Left ventricle myocardium inferior (tissue), 1 donor: ENCODE data around the gene PCLO. TPM values are rescaled to one million over a fixed set of nuclear protein-coding genes. Genes with fewer than 3 reads are reported as not detected.
"Not testable (repeated sequence)": the region's sequence is repeated elsewhere in the genome, so short reads cannot be mapped to it uniquely, and the experiment has no call there.

ENCODE experiments used
- DNase-seq: peaks from one replicate; pipeline ENCODE4 v3.0.0-alpha.2; 2020
- H3K27ac ChIP-seq: fragments of 200-600 bp; replicated peaks from 2 replicates; pipeline ENCODE4 v1.8.0; 2021
- H3K27me3 ChIP-seq: fragments of 200-600 bp; 2 replicates; pipeline ENCODE4 v1.8.0; 2021; ENCODE audit warnings: low read depth
- H3K36me3 ChIP-seq: fragments of 200-600 bp; 2 replicates; pipeline ENCODE4 v1.8.0; 2021
- H3K4me1 ChIP-seq: fragments of 200-600 bp; 2 replicates; pipeline ENCODE4 v1.8.0; 2021
- H3K4me3 ChIP-seq: fragments of 200-600 bp; 2 replicates; pipeline ENCODE4 v1.8.0; 2021; ENCODE audit warnings: mild to moderate bottlenecking, moderate library complexity
- H3K9me3 ChIP-seq: fragments of 200-600 bp; replicated peaks from 2 replicates; pipeline ENCODE4 v1.8.0; 2021
- CTCF ChIP-seq: fragments of 200-600 bp; IDR thresholded peaks from 2 replicates; pipeline ENCODE4 v1.8.0; 2021; ENCODE audit warnings: antibody characterized with exemption, mild to moderate bottlenecking, borderline replicate concordance
- intact Hi-C: fragments of 100-400 bp; cut with micrococcal nuclease; formaldehyde crosslinking; loops from one replicate; pipeline ENCODE4 v1.11.0; 2022
- total RNA-seq: library from RNA; stranded (reverse); fragmentation: NEBNext Ultra II Directional; extraction: Animal tissue kit (Norgen Biotek cat#: 25700); gene quantifications from one replicate; pipeline ENCODE4 v1.2.1, GENCODE V29; 2021
- donor health status: DM: no; HTN: yes; CAD: no; lungs with severe emphysema.

Gene PCLO
- total RNA-seq, 1 donor from 2014 or later, result 4.2 TPM

GRCh38 chr7:82906502-82906901 lies 256.2 kb downstream of the PCLO start:
- no peak for DNase-seq
- H3K36me3 ChIP-seq, result no peaks in the 10 kb centered on the region
- no peak overlapping the region for H3K4me3 ChIP-seq
- no peak overlapping the region for H3K27ac ChIP-seq
- H3K27me3 ChIP-seq, result no peaks in the 10 kb centered on the region
- H3K9me3 ChIP-seq, result no peaks in the 10 kb centered on the region
- no peaks in the 10 kb centered on the region for H3K4me1 ChIP-seq
- intact Hi-C loops, result no loop called here
- no peak for TF ChIP-seq CTCF

GRCh38 chr7:82904871-82905270 lies 257.8 kb downstream of the PCLO start:
- Histone ChIP-seq H3K36me3 (no peaks in the 10 kb centered on the region), H3K9me3 (no peaks in the 10 kb centered on the region), H3K4me3 (no peak overlapping the region), H3K27me3 (no peaks in the 10 kb centered on the region), H3K4me1 (no peaks in the 10 kb centered on the region), H3K27ac (no peak overlapping the region)
- TF ChIP-seq CTCF, result no peak
- intact Hi-C loops, result no loop called here
- DNase-seq, result no peak

DNA sequence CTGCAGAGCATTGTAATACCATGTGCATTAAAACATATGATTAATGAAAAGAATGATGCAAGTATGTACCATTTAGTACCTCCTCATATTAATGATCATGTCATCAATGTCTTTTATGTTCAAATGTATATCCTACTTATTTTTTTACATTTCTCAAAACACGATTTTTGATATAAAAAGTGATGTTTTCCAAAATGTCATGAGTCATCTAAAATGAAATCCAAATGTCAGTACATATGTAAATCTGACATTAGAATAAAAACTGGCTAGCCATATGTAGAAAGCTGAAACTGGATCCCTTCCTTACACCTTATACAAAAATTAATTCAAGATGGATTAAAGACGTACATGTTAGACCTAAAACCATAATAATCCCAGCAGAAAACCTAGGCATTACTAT lies 261.6 kb downstream of the PCLO start:
- DNase-seq, H3K4me3 ChIP-seq, H3K4me1 ChIP-seq, H3K27ac ChIP-seq, intact Hi-C loops, H3K36me3 ChIP-seq, H3K9me3 ChIP-seq, H3K27me3 ChIP-seq: not testable (repeated sequence)

GRCh38 chr7:82897500-82897899 lies 265.2 kb downstream of the PCLO start:
- H3K36me3 ChIP-seq, result no peaks in the 10 kb centered on the region

DNA sequence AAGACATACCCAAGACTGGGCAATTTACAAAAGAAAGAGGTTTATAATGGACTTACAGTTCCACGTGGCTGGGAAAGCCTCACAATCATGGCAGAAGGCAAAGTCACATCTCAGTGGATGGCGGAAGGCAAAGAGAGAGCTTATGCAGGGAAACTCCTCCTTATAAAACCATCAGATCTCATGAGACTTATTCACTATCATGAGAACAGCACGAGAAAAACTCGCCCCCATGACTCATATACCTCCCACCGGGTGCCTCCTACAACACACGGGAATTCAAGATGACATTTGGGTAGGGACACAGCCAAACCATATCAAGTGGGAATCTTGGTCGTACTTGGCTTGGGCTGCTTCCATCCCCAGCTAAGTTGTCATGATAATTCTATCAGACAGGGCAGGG lies 268.3 kb downstream of the PCLO start:
- H3K4me3 ChIP-seq, H3K4me1 ChIP-seq, intact Hi-C loops, H3K27me3 ChIP-seq, H3K27ac ChIP-seq, H3K36me3 ChIP-seq, H3K9me3 ChIP-seq, DNase-seq: not testable (repeated sequence)

More at GRCh38 chr7:82897500-82897899, 265.2 kb downstream of the PCLO start:
- Histone ChIP-seq H3K27ac (no peak overlapping the region), H3K4me3 (no peak overlapping the region), H3K27me3 (no peaks in the 10 kb centered on the region), H3K4me1 (no peaks in the 10 kb centered on the region), H3K9me3 (no peaks in the 10 kb centered on the region)
- intact Hi-C loops, result no loop called here
- no peak for DNase-seq
- no peak for TF ChIP-seq CTCF

- intact Hi-C loops, result no loop called here
- no peaks in the 10 kb centered on the region for H3K9me3 ChIP-seq
- no peaks in the 10 kb centered on the region for H3K4me1 ChIP-seq
- H3K36me3 ChIP-seq, result no peaks in the 10 kb centered on the region
- no peak for TF ChIP-seq CTCF
- no peaks in the 10 kb centered on the region for H3K27me3 ChIP-seq
- no peak overlapping the region for H3K4me3 ChIP-seq
- DNase-seq, result no peak
- no peak overlapping the region for H3K27ac ChIP-seq
Measured at GRCh38 chr7:82886324-82886723, 276.4 kb downstream of the PCLO start.

DNA sequence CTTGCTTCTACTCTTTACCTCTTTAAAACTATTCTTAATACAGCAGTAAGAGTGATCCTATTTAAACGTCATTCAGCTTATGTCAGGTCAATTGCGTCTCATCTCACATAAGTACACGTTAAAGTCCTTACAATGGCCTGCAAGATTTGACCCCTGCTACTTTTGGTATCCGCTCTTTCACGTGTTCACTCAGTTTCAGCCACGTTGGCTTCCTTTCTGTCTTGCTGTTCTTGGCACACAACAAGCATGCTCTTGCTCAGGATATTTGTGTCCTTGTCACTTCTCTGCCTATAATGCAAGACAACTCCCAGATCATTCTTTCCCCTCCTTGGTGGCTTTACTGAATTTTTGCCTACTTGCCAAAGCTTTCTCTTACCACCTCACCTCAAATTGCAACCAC lies 296.8 kb downstream of the PCLO start:
- no peaks in the 10 kb centered on the region for H3K9me3 ChIP-seq
- H3K4me3 ChIP-seq, result no peak overlapping the region
- no peaks in the 10 kb centered on the region for H3K4me1 ChIP-seq
- H3K36me3 ChIP-seq, result no peaks in the 10 kb centered on the region
- no peak for TF ChIP-seq CTCF
- H3K27me3 ChIP-seq, result no peaks in the 10 kb centered on the region
- DNase-seq, result no peak
- no peak overlapping the region for H3K27ac ChIP-seq
- intact Hi-C loops, result no loop called here
